NOMO-1 (cell line): ENCODE results near the gene TMEM132C.
"Not testable (repeated sequence)": the region's sequence is repeated elsewhere in the genome, so short reads cannot be mapped to it uniquely, and the experiment has no call there.

ENCODE experiments used
- DNase-seq, 2 experiments: peaks; one replicate each; lab custom pipeline; 2025; ENCODE audit not compliant: unreplicated experiment in 2 of 2; lab: John Stamatoyannopoulos, UW

The TMEM132C gene

DNA sequence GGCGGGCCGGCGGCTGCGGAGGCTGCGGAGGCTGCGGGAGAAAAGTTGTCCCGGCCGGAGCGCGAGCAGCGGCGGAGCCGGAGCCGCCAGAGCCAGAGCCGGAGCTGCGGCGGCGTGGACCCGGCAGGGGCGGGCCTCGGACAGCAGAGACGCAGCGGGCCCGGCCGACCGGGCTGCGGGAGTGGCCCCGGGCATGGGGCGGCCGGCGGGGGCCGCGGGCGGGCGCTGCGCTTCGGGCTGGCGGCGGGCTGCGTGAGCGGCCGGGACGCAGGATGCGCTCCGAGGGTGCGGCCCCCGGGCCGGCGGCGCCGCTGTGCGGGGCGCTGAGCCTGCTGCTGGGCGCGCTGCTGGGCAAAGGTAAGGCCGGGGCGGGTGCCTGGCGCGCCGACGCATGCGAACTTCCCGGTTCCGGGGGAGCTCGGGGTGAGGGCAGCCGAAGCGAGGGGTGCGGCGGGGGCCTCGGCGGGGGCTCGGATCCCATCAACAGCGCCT is at the start of gene TMEM132C:
TMEM132C (plus strand) TSS at position 40 of the 492 bp plus-strand sequence; CDS start at position 273, 233 bp downstream.
- DNase-seq = no peak

- DNase-seq = no peak
These were observed 42.7 kb upstream of the TMEM132C start for GRCh38 chr12:128224226-128224625.

DNA sequence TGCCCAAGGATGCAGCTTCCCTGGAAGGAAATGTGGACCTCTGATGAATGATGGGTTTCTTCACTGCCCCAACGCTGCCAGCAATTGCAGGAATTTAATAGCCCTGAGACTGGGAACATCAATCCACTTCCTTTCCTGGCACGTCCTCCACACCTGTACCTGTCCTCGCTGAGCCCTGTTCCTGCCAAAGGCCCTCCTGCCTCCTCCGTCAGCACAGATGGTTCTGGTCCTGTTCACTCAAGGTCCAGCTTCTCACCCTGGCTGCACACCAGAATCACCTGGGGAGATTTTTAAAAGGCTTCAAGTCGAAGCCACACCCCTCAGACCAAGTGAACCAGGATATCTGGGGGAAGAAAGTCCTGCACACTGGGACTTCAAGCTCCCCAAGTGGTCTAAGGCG is 38.4 kb upstream of the TMEM132C start:
- DNase-seq = no peak

- no peak for DNase-seq
These were observed 31.1 kb upstream of the TMEM132C start for GRCh38 chr12:128235635-128236417.

DNA sequence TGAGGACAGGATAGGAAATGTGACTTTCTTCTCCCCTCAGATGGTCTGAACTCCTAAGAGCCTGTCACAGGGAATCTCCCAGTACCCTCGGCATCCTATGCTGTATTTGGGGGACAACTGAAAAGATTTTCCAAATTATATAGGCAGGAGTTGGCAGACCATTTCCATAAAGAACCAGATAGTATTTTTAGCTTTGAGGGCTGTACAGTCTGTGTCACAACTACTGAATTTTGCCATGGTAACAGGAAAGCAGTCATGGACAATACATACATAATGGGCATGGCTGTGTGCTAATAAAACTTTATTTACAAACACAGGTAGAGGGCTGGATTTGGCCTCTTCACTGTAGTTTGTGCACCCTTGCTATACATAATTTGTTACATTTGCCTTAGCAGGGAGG is 30.4 kb upstream of the TMEM132C start:
- DNase-seq = no peak

GRCh38 chr12:128240745-128241144 is 26.2 kb upstream of the TMEM132C start:
- DNase-seq = no peak

DNA sequence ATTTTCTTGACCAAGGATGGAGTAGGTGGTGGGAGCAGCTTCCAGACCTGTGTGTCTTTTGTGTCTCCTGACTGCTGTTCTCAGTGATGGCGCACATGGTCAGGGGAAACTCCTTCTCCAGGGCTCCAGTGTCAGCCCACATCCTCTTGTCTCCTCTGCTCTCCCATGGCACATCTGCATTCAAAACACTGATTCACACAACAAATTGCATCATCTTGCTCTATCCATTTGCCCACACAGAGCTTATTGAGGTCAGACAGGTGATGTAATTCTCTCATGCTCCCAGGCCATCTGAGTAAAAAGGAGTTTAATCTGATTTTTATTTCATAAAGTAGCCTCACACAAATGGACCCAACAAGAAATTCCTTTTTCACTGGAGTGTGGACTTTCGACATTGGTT is 21.8 kb upstream of the TMEM132C start:
- no peak for DNase-seq

- DNase-seq = no peak
These were observed 21.1 kb upstream of the TMEM132C start for GRCh38 chr12:128245905-128246304.

DNA sequence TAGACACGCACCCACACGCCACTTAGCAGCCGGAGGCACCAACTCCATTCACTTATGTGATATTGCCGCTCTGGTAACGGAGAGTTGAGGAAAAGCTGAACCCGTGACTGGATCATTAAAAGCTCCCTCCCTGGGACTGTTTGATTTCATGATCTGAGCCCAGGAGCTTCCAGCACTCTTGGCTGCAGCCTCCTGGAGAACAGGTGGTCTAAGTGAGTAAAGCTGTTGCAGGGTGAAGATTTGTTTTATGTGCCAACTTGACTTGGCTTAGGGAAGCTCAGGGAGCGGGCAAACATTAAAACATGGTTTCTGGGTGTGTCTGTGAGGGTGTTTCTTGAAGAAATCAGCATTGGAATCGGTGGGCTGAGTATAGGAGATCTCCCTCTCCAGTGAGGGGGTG is 16.9 kb upstream of the TMEM132C start:
- DNase-seq = no peak

GRCh38 chr12:128253829-128254228 is 13.1 kb upstream of the TMEM132C start:
- not testable (repeated sequence) for DNase-seq

GRCh38 chr12:128258866-128259555 is 8.0 kb upstream of the TMEM132C start:
- no peak for DNase-seq

GRCh38 chr12:128259556-128260070 is 7.4 kb upstream of the TMEM132C start:
- DNase-seq = peak in 1 of 2 experiments; percentile 1

- DNase-seq = no peak
These were observed 5.2 kb upstream of the TMEM132C start for GRCh38 chr12:128261757-128262156.

- DNase-seq = no peak
These were observed 1.4 kb upstream of the TMEM132C start for GRCh38 chr12:128265566-128265965.

GRCh38 chr12:128266086-128266485 is 884 bp upstream of the TMEM132C start:
- DNase-seq = no peak

- no peak for DNase-seq
These were observed 334 bp upstream of the TMEM132C start for GRCh38 chr12:128266541-128267130.

DNA sequence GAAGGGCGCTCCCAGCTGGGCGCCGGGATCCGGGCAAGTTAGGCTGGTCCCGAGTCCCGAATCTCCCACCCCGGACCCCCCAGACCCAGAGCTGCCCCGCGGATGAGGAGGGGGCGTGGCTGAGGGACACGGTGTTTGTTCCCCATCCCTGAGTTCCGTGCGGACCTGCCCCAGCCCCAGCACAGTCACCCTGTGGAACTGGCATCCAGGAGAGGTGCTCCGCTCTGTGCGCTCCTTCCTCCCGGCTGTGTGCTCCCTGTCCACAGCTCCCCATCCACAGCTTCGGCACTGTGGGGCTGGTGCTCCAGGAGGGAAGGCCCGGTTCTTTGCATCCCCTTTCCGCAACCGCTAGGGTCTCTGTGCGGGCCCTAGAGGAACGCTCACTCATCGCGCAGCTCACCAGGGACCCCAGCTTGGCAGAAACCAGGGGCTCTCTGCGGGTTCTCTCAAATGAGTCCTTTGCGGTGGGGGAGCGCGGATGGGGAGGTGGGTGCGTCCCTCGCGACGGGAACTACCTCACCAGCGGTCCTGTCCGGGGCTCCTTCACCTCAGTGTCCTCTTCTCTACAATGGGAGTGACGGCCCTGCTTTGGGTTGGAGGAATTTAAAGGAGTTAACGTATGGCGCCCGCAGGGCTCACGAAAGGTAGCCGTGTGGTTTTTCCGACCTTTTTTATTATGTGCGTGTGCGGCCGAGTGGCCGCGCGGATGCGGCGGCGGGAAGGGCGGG is 845 bp downstream of the TMEM132C start:
- DNase-seq = no peak

- no peak for DNase-seq
These were observed 1.5 kb downstream of the TMEM132C start for GRCh38 chr12:128268379-128268995.

DNA sequence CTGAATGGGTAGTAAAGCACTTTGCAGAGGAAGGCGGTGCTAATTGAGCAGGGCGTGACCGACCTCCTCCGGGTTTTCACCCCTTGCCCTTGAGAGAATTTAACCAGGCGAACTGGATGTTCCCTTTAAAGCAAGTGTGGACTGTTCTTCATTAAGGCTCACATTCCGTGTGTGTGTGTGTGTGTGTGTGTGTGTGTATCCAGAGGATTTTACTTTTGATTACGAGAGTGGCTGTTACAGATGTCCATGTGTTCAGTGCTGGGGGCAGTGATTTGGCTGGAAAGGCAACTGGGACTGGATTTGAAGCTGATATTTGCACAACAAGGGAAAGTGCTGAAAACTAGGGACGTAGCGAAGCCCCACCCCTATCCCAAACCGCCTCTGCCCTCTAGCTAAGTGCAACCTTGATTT is 2.2 kb downstream of the TMEM132C start:
- no peak for DNase-seq

GRCh38 chr12:128276471-128276870 is 9.5 kb downstream of the TMEM132C start:
- DNase-seq = no peak
